Brain microvascular endothelial cell (primary cell): Measurements from ENCODE around the gene ZFPM1.

Source experiments
- DNase-seq: peaks from one replicate; pipeline ENCODE4 v3.0.0-alpha.2; 2020
- H3K27ac ChIP-seq: fragments of 250-450 bp; sonication (Bioruptor Pico); 2 replicates; pipeline ENCODE4 v1.5.1; 2020; ENCODE audit warnings: mild to moderate bottlenecking, moderate library complexity
- H3K27me3 ChIP-seq: fragments of 250-450 bp; sonication (Bioruptor Pico); replicated peaks from 2 replicates; pipeline ENCODE4 v1.5.1; 2020; ENCODE audit warnings: mild to moderate bottlenecking
- H3K36me3 ChIP-seq: fragments of 250-450 bp; sonication (Bioruptor Pico); replicated peaks from 2 replicates; pipeline ENCODE4 v1.5.1; 2020; ENCODE audit warnings: mild to moderate bottlenecking
- H3K4me3 ChIP-seq: 2 replicates; pipeline ENCODE4 v1.5.1; 2011; ENCODE audit warnings: low read depth, mild to moderate bottlenecking, control low read depth, low read length, moderate library complexity
- CTCF ChIP-seq: IDR thresholded peaks from 2 replicates; pipeline ENCODE4 v1.5.1; 2011; ENCODE audit warnings: low read depth, mild to moderate bottlenecking, moderate library complexity, low read length, control low read depth, inconsistent platforms; ENCODE audit errors: missing control alignments
- in situ Hi-C: cut with HindIII; loops from 2 replicates; pipeline ENCODE4 v1.10.0; 2017; ENCODE audit warnings: low sequenced_read_pairs, low pct_ligation_motif_present

Gene ZFPM1

GRCh38 chr16:88540346-88540977, 87.4 kb downstream of the ZFPM1 start:
- no peak for TF ChIP-seq CTCF
- H3K27ac ChIP-seq = no peak overlapping the region

GRCh38 chr16:88541831-88542616, 88.9 kb downstream of the ZFPM1 start:
- in situ Hi-C loops = loop anchor here (25.0 kb wide), 1 partner anchor 105 kb away; no protein-coding TSS in a partner anchor
- peaks cover 25% of the 10 kb centered on the region for H3K27me3 ChIP-seq
- no peak overlapping the region for H3K4me3 ChIP-seq
- no peak for DNase-seq
- TF ChIP-seq CTCF = no peak
- H3K27ac ChIP-seq = no peak overlapping the region
- no peaks in the 10 kb centered on the region for H3K36me3 ChIP-seq

More at GRCh38 chr16:88540346-88540977, 87.4 kb downstream of the ZFPM1 start:
- in situ Hi-C loops = loop anchor here (25.0 kb wide), 1 partner anchor 103 kb away; no protein-coding TSS in a partner anchor
- Histone ChIP-seq H3K36me3 (no peaks in the 10 kb centered on the region), H3K27me3 (peaks cover 19% of the 10 kb centered on the region), H3K4me3 (no peak overlapping the region)
- no peak for DNase-seq

- TF ChIP-seq CTCF = no peak
- no peak overlapping the region for H3K27ac ChIP-seq
Observed at GRCh38 chr16:88543230-88543813, 90.2 kb downstream of the ZFPM1 start.

GRCh38 chr16:88545781-88546180, 92.7 kb downstream of the ZFPM1 start:
- no peak for DNase-seq
- in situ Hi-C loops = loop anchor here (25.0 kb wide), 1 partner anchor 108 kb away; no protein-coding TSS in a partner anchor
- Histone ChIP-seq H3K27me3 (peaks cover 21% of the 10 kb centered on the region), H3K36me3 (no peaks in the 10 kb centered on the region), H3K4me3 (no peak overlapping the region), H3K27ac (no peak overlapping the region)
- no peak for TF ChIP-seq CTCF

More at GRCh38 chr16:88543230-88543813, 90.2 kb downstream of the ZFPM1 start:
- H3K4me3 ChIP-seq = no peak overlapping the region
- H3K36me3 ChIP-seq = no peaks in the 10 kb centered on the region
- in situ Hi-C loops = loop anchor here (25.0 kb wide), 1 partner anchor 106 kb away; no protein-coding TSS in a partner anchor
- no peak for DNase-seq
- H3K27me3 ChIP-seq = peaks cover 30% of the 10 kb centered on the region

GRCh38 chr16:88548131-88548874, 95.2 kb downstream of the ZFPM1 start:
- H3K36me3 ChIP-seq = no peaks in the 10 kb centered on the region
- TF ChIP-seq CTCF = no peak
- in situ Hi-C loops = loop anchor here (25.0 kb wide), 1 partner anchor 111 kb away; no protein-coding TSS in a partner anchor
- no peak overlapping the region for H3K4me3 ChIP-seq
- DNase-seq = no peak
- H3K27me3 ChIP-seq = peaks cover 30% of the 10 kb centered on the region
- no peak overlapping the region for H3K27ac ChIP-seq
